K562 treated with DMSO at 1 percent for 4 hours (cell line): Measurements from ENCODE around the gene CHCHD4. TPM values are rescaled to one million over a fixed set of nuclear protein-coding genes. Genes with fewer than 3 reads are reported as not detected.

Experiments
- total RNA-seq: library from RNA; unstranded; fragments of 300-600 nt; gene quantifications from 2 replicates; pipeline ENCODE4 v1.2.3, GENCODE V29; 2022; ENCODE audit not compliant: insufficient read depth

CHCHD4 gene
- total RNA-seq, result 8.7 and 15.0 TPM in 2 replicates

DNA sequence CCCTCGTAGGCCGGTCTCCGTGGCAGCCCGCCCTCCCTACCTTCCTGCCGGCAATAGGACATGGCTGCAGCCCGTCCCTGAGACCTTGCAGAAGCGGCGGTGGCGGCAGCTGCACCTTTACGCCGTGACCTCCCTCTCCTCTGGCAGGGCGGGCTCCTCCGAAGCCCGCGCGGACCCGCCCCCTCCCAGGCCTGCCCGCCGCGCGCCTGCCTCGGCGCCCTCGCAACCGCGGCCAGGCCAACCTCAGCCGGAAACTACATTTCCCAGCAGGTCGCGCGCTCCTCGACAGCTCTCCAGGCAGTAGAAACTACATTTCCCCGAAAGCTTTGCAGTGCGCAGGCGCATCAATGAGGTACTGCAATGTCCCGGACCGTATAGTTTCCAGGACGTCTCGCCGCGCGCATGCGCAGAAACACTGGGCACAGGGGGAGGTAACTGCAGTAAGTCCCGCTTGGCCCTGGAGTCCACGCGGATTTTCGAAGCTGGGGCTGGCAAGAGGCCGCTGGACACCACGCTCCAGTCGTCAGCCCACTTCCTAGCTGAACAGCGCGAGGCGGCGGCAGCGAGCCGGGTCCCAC, at the start of gene CHCHD4, which contains the start of gene TMEM43:
Gene CHCHD4, minus strand, starts transcription at position 256 of the 578 bp plus-strand sequence. Its CDS starts 194 bp downstream, at position 62.
Gene TMEM43, plus strand, starts transcription at position 438 of the 578 bp plus-strand sequence. CDS start 142 bp downstream, outside the sequence.

Other genes starting within 250 kb of the CHCHD4 start
- not detected in 2 replicates for gene WNT7A, start 244.8 kb downstream of the CHCHD4 start, total RNA-seq
- 22.9 and 23.1 TPM in 2 replicates for gene TMEM43, start 182 bp upstream of the CHCHD4 start, total RNA-seq
- gene XPC, start 53.7 kb upstream of the CHCHD4 start, total RNA-seq, result 28.7 and 33.2 TPM in 2 replicates
- 19.0 and 23.1 TPM in 2 replicates for gene LSM3, start 53.9 kb upstream of the CHCHD4 start, total RNA-seq